Measurements from ENCODE around the gene C11orf98. TPM values are rescaled to one million over a fixed set of nuclear protein-coding genes. Genes with fewer than 3 reads are reported as not detected.

C11orf98 gene
- total and polyA plus RNA-seq, 2 donors (not counting 3 experiments of a cell fraction or from before 2014, with no cell fraction given) = 39.5 to 61.0 TPM

DNA sequence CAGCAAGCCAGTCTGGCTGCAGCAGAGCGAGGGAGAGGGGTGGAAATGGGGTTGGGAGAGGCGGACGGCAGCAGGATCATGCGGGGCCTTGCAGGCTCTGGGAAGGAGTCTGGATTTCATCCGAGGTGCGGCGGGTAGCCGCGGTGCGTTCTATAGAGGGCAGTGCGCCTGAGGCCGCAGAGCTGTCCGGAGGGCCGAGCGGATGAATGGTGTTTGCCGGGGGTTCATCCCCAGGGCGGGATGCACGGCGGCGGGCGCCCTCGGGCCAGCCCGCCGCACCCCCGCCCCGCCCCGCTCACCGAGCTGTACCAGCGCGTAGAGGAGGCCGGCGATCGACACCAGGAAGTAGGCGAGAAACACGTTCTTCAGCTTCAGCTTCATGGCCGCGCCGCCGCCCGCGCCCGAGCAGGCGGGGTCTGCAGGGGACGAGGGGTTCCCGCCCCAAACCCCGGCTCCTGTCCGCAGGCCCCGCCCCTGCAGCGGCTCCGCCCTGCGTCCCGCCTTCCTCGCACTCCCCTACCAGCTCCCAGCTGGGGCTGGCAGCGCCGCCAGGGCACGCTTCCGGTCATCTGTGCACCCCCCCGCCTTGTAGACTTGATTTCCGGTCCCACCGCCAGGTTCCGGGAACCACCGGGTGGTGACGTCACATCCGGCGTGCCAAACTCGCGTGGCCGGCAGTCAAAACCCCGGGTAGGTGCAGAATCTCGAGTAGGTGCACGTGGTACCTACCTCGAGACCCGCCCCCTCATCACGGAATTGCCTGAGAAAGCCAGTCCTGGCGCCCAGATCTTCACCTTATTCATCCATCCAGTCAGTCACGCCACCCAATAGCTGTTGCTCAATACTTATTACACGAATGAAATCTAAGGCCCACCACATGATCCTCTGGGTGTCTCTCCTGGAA is 43.2 kb downstream of the C11orf98 start, which contains the start of gene B3GAT3:
Gene B3GAT3 (minus strand): TSS at position 420 of the 904 bp plus-strand sequence. CDS start 39 bp downstream, at position 381.
- DNase-seq (ENCODE audit: low read depth, low spot score) = peak; percentile 96
- Histone ChIP-seq H3K27me3 (ENCODE audit: control insufficient read depth in 2 of 2, insufficient read depth in 2 of 2, low read length in 2 of 2) (no peaks in the 10 kb centered on the region), H3K9me1 (replicated peaks; ENCODE audit: control insufficient read depth, extremely low read depth, insufficient read depth, low read length) (no peaks in the 10 kb centered on the region), H3K9ac (replicated peaks; ENCODE audit: extremely low read depth, insufficient read depth, low read length) (peak within 1 kb of the TSS; percentile 65), H3K79me2 (ENCODE audit: control insufficient read depth, insufficient read depth, low read length) (peaks cover 6% of the 10 kb centered on the region), H3K27ac (ENCODE audit: insufficient read depth, low read depth, low read length) (peak within 1 kb of the TSS; percentile 88), H2AFZ (ENCODE audit: low read depth, low read length) (peak within 1 kb of the TSS; percentile 41), H3K4me1 (ENCODE audit: control insufficient read depth, extremely low read depth, insufficient read depth, low read length) (peaks cover 15% of the 10 kb centered on the region), H3K36me3 (ENCODE audit: control insufficient read depth in 2 of 2, extremely low read depth in 1 of 2, insufficient read depth in 2 of 2, low read length in 2 of 2) (peaks cover 6 to 20% of the 10 kb centered on the region in 2 experiments), H3K4me3 (replicated peaks in 1 of 3; ENCODE audit: insufficient read depth in 1 of 3, low read depth in 1 of 3, low read length in 3 of 3) (peak within 1 kb of the TSS; percentile 14 to 80 (median 66)), H3K4me2 (ENCODE audit: insufficient read depth, low read length) (peak within 1 kb of the TSS; percentile 84), H4K20me1 (replicated peaks; ENCODE audit: control insufficient read depth, extremely low read depth, insufficient read depth, low read length) (no peaks in the 10 kb centered on the region), H3K9me3 (replicated peaks; ENCODE audit: control insufficient read depth, insufficient read depth, low read length) (no peaks in the 10 kb centered on the region)
- dilution Hi-C loops (cut with MboI; ENCODE audit: extremely low pct_ligation_motif_present, low sequenced_read_pairs) = no loop called here
- POLR2A ChIA-PET = interaction anchor here (0.6 to 3.1 kb wide), 6 partner anchors 10 to 240 kb away, joined by 3 to 14 read pairs (median 5); partner anchors contain the start of genes C11orf98, CSKMT, EML3 and GANAB
- TF ChIP-seq MYC (IDR thresholded peaks at IDR 0.05; ENCODE audit: low read depth, low read length) (peak; percentile 65), POLR2AphosphoS5 (IDR thresholded peaks at IDR 0.05; ENCODE audit: insufficient read depth, low read depth, low read length) (peak; percentile 98), FOS (IDR thresholded peaks at IDR 0.05; ENCODE audit: borderline replicate concordance, insufficient read depth, low read length) (no peak), POLR2A (IDR thresholded peaks at IDR 0.05; ENCODE audit: low read depth, low read length) (peak; percentile 95), JUN (IDR thresholded peaks at IDR 0.05; ENCODE audit: borderline replicate concordance, insufficient read depth, insufficient read length, low read depth) (peak; percentile 68), GATA2 (IDR thresholded peaks at IDR 0.05; ENCODE audit: insufficient read depth, insufficient read length, low read depth, low read length) (no peak), EZH2 (IDR thresholded peaks at IDR 0.05; ENCODE audit: borderline replicate concordance, low read depth, low read length, severe bottlenecking) (no peak)
- TF ChIP-seq, protein P1, sequence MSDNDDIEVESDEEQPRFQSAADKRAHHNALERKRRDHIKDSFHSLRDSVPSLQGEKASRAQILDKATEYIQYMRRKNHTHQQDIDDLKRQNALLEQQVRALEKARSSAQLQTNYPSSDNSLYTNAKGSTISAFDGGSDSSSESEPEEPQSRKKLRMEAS (IDR thresholded peaks at IDR 0.05; ENCODE audit: insufficient read depth, insufficient read length) = peak; percentile 92
- TF ChIP-seq, protein P2, sequence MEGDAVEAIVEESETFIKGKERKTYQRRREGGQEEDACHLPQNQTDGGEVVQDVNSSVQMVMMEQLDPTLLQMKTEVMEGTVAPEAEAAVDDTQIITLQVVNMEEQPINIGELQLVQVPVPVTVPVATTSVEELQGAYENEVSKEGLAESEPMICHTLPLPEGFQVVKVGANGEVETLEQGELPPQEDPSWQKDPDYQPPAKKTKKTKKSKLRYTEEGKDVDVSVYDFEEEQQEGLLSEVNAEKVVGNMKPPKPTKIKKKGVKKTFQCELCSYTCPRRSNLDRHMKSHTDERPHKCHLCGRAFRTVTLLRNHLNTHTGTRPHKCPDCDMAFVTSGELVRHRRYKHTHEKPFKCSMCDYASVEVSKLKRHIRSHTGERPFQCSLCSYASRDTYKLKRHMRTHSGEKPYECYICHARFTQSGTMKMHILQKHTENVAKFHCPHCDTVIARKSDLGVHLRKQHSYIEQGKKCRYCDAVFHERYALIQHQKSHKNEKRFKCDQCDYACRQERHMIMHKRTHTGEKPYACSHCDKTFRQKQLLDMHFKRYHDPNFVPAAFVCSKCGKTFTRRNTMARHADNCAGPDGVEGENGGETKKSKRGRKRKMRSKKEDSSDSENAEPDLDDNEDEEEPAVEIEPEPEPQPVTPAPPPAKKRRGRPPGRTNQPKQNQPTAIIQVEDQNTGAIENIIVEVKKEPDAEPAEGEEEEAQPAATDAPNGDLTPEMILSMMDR (IDR thresholded peaks at IDR 0.05; ENCODE audit: extremely low read depth in 1 of 2, insufficient read depth in 1 of 2, low read depth in 1 of 2, low read length in 2 of 2) = no peak
- FAIRE-seq = peak; percentile 96
- CTCF ChIA-PET = interaction anchor here (0.5 to 2.2 kb wide), 14 partner anchors 9 to 227 kb away, joined by 3 to 30 read pairs (median 4); partner anchors contain the start of genes AHNAK, C11orf98, CSKMT and EEF1G
- BruUV-seq (replicated peaks) = no TSS peak
- intact Hi-C loops (cut with micrococcal nuclease) = loop anchor here (1.0 to 2.0 kb wide), 3 partner anchors 10 to 31 kb away; partner anchors contain the start of genes EML3, GANAB and TUT1

All from endothelial cell of umbilical vein (primary cell).